OCI-LY1 (cell line): ENCODE measurements around the gene PACRG.

Source experiments
- H2AFZ ChIP-seq: fragments of 200-600 bp; sonication (generic), shearing (Covaris generic); 2 replicates; pipeline ENCODE4 v1.6.0; 2014; ENCODE audit warnings: antibody characterized with exemption, mild to moderate bottlenecking, low read length
- H3F3A ChIP-seq: fragments of 200-600 bp; sonication (generic), shearing (Covaris generic); 2 replicates; pipeline ENCODE4 v1.6.0; 2014; ENCODE audit warnings: mild to moderate bottlenecking, antibody characterized with exemption, low read length, moderate library complexity; ENCODE audit not compliant: insufficient read depth
- H3K27ac ChIP-seq: fragments of 200-600 bp; sonication (generic); 2 replicates; pipeline ENCODE4 v1.5.1; 2014; ENCODE audit warnings: low read length, mixed run types, mild to moderate bottlenecking, low read depth; ENCODE audit not compliant: poor library complexity, severe bottlenecking
- H3K27me3 ChIP-seq: fragments of 200-600 bp; sonication (generic); 2 replicates; pipeline ENCODE4 v1.6.0; 2014; ENCODE audit warnings: antibody characterized with exemption, mild to moderate bottlenecking, low read length, moderate library complexity; ENCODE audit not compliant: insufficient read depth
- H3K36me3 ChIP-seq: fragments of 200-600 bp; sonication (generic); 2 replicates; pipeline ENCODE4 v1.6.1; 2014; ENCODE audit warnings: mild to moderate bottlenecking, antibody characterized with exemption, low read length, moderate library complexity, mixed read lengths; ENCODE audit not compliant: insufficient read depth
- H3K4me1 ChIP-seq: fragments of 200-600 bp; sonication (generic); 2 replicates; pipeline ENCODE4 v1.5.1; 2014; ENCODE audit warnings: mild to moderate bottlenecking, low read length, moderate library complexity; ENCODE audit not compliant: insufficient read depth, severe bottlenecking
- H3K4me2 ChIP-seq: fragments of 200-600 bp; sonication (generic), shearing (Covaris generic); 2 replicates; pipeline ENCODE4 v1.6.1; 2014; ENCODE audit warnings: low read length
- H3K4me3 ChIP-seq: fragments of 200-600 bp; sonication (generic); 2 replicates; pipeline ENCODE4 v1.5.1; 2014; ENCODE audit warnings: low read length, low read depth, mild to moderate bottlenecking, mixed read lengths; ENCODE audit not compliant: poor library complexity, severe bottlenecking
- H3K79me2 ChIP-seq: fragments of 200-600 bp; shearing (Covaris generic); 2 replicates; pipeline ENCODE4 v1.6.1; 2016; ENCODE audit warnings: mixed run types, low read length, mixed read lengths; ENCODE audit not compliant: insufficient read depth
- H3K9ac ChIP-seq: fragments of 200-600 bp; sonication (generic), shearing (Covaris generic); 2 replicates; pipeline ENCODE4 v1.6.1; 2014; ENCODE audit warnings: mild to moderate bottlenecking, low read length, mixed read lengths
- H3K9me2 ChIP-seq: fragments of 200-600 bp; sonication (generic), shearing (Covaris generic); 2 replicates; pipeline ENCODE4 v1.6.1; 2014; ENCODE audit warnings: low read depth, mild to moderate bottlenecking, low read length, mixed read lengths
- H3K9me3 ChIP-seq: fragments of 200-600 bp; shearing (Covaris generic); 2 replicates; pipeline ENCODE4 v1.6.1; 2014; ENCODE audit warnings: low read length, mixed read lengths
- H4K20me1 ChIP-seq: fragments of 200-600 bp; sonication (generic), shearing (Covaris generic); 2 replicates; pipeline ENCODE4 v1.6.0; 2016; ENCODE audit warnings: mild to moderate bottlenecking, low read length; ENCODE audit not compliant: insufficient read depth
- CTCF ChIP-seq: fragments of 200-600 bp; sonication (generic), shearing (Covaris generic); IDR thresholded peaks from 2 replicates; pipeline ENCODE4 v1.5.1; 2017; ENCODE audit warnings: mild to moderate bottlenecking, antibody characterized with exemption, low read length, moderate library complexity, mixed read lengths
- EZH2 ChIP-seq: fragments of 200-600 bp; sonication (generic), shearing (Covaris generic); IDR thresholded peaks from 2 replicates; pipeline ENCODE4 v1.8.0; 2017; ENCODE audit warnings: borderline replicate concordance, mixed run types, mild to moderate bottlenecking, antibody characterized with exemption, low read length, moderate library complexity, mixed read lengths

PACRG gene

DNA sequence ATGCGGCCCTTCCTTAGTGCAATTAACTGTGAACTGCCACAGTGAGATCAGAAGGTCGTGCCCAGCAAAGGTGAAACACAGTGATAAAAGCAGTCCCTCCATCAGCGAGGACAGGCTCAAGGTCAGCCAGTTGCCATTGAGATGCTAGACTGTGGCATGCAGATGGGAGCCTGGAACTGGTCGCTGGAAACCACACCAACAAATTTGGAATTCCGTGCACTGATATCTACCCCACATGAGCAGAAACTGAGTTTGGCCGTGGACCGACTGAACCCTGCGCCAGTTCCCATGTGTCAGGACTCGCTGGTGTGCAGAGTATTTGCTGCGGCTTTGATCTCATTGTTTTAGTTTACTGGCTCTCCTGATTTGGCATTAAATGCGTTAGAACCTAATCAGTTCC, 561.1 kb downstream of the PACRG start:
- Histone ChIP-seq H3K79me2 (no peaks in the 10 kb centered on the region), H3K27me3 (0 out of 2 replicates have a peak, but pooled peaks cover 5% of the 10 kb centered on the region), H2AFZ (no peak overlapping the region), H3K4me1 (no peaks in the 10 kb centered on the region), H3F3A (no peaks in the 10 kb centered on the region), H3K9me2 (no peaks in the 10 kb centered on the region), H3K9ac (no peak overlapping the region), H3K36me3 (no peaks in the 10 kb centered on the region), H4K20me1 (no peaks in the 10 kb centered on the region), H3K4me2 (no peak overlapping the region), H3K27ac (no peak overlapping the region), H3K9me3 (no peaks in the 10 kb centered on the region), H3K4me3 (no peak overlapping the region)
- no peak for TF ChIP-seq EZH2
- TF ChIP-seq CTCF: no peak

DNA sequence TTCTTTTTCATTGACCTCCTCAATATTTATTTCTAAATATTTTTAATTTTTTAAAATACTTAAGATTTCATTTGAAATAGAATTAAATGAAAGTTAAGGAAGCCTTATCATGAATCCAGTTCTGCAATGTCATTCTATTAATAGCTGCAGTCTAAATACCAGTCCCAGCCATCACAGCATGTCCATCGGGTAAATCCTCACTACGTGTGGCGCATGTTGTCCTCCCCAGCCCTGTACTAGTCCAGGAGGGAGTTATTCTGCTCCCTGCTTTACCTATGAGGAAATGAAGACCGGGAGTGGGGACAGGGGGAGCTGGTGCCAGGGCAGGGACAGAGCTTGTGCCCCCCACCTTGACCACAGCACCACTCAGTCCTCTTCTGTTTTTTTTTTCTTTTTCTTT, 561.7 kb downstream of the PACRG start:
- Histone ChIP-seq H3K9me2 (no peaks in the 10 kb centered on the region), H3K9ac (no peak overlapping the region), H3K4me2 (no peak overlapping the region), H3F3A (no peaks in the 10 kb centered on the region), H4K20me1 (no peaks in the 10 kb centered on the region), H3K4me3 (no peak overlapping the region), H2AFZ (no peak overlapping the region), H3K4me1 (no peaks in the 10 kb centered on the region), H3K79me2 (no peaks in the 10 kb centered on the region), H3K27me3 (0 out of 2 replicates have a peak, but pooled peaks cover 5% of the 10 kb centered on the region), H3K9me3 (no peaks in the 10 kb centered on the region), H3K27ac (no peak overlapping the region), H3K36me3 (no peaks in the 10 kb centered on the region)
- TF ChIP-seq CTCF: no peak
- TF ChIP-seq EZH2: no peak

DNA sequence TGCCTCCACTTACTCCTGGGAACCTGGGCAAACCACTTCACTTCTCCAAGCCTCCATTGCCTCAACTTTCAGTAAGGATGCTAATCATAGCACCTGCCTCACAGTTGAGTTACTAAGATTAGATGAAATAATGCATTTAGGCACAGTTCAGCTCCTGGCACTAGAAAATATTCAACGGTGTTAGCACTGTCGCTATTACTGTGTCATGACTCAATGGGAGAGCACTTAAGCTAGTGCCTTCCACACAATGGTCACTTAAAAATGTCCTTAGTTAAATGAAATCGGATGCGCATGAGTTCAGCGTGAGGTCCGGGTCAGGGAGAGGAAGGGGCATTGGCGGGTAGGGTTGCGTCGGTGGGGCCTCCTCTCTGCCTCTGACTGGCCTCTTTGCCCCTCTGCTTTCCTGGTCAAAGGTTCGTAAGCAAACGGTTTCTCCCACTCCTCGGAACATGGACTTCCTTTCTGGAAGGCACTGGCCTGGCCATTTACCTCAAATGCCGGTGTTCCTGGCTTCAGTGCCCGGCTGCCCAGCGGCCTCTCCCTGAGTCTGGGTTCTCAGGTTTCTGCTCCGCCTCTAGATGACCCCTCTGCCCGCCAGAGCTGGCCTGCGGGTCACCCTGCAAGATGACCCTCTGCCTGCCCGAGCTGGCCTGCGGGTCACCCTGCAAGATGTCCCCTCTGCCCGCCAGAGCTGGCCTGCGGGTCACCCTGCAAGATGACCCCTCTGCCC, 562.9 kb downstream of the PACRG start:
- Histone ChIP-seq H4K20me1 (no peaks in the 10 kb centered on the region), H3K79me2 (no peaks in the 10 kb centered on the region), H2AFZ (no peak overlapping the region), H3K4me1 (no peaks in the 10 kb centered on the region), H3K9me3 (no peaks in the 10 kb centered on the region), H3K4me2 (no peak overlapping the region), H3K36me3 (no peaks in the 10 kb centered on the region), H3K9me2 (no peaks in the 10 kb centered on the region), H3K27ac (no peak overlapping the region), H3K27me3 (no peaks in the 10 kb centered on the region), H3K4me3 (no peak overlapping the region), H3F3A (no peaks in the 10 kb centered on the region), H3K9ac (no peak overlapping the region)
- TF ChIP-seq EZH2 (no peak), CTCF (no peak)
